ENCODE measurements around the gene KRT79.

Gene KRT79

GRCh38 chr12:52806821-52807543 lies 27.1 kb downstream of the KRT79 start:
- no peak overlapping the region for H3K27ac ChIP-seq
- CTCF ChIA-PET = no interaction called here
- POLR2A ChIA-PET (ENCODE audit: low non-redundant PET) = no interaction called here
- TF ChIP-seq, protein P1, sequence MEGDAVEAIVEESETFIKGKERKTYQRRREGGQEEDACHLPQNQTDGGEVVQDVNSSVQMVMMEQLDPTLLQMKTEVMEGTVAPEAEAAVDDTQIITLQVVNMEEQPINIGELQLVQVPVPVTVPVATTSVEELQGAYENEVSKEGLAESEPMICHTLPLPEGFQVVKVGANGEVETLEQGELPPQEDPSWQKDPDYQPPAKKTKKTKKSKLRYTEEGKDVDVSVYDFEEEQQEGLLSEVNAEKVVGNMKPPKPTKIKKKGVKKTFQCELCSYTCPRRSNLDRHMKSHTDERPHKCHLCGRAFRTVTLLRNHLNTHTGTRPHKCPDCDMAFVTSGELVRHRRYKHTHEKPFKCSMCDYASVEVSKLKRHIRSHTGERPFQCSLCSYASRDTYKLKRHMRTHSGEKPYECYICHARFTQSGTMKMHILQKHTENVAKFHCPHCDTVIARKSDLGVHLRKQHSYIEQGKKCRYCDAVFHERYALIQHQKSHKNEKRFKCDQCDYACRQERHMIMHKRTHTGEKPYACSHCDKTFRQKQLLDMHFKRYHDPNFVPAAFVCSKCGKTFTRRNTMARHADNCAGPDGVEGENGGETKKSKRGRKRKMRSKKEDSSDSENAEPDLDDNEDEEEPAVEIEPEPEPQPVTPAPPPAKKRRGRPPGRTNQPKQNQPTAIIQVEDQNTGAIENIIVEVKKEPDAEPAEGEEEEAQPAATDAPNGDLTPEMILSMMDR (conservative IDR thresholded peaks at IDR 0.05; ENCODE audit: low read depth) = no peak
- DNase-seq (ENCODE audit: low spot score) = no peak

GRCh38 chr12:52806169-52806811 lies 27.8 kb downstream of the KRT79 start:
- no peak overlapping the region for H3K27ac ChIP-seq
- TF ChIP-seq, protein P1 (conservative IDR thresholded peaks at IDR 0.05; ENCODE audit: low read depth) = no peak
- no peak for DNase-seq (ENCODE audit: low spot score)
- POLR2A ChIA-PET (ENCODE audit: low non-redundant PET) = no interaction called here
- CTCF ChIA-PET = no interaction called here

GRCh38 chr12:52805739-52806138 lies 28.4 kb downstream of the KRT79 start:
- H3K27ac ChIP-seq = no peak overlapping the region
- TF ChIP-seq, protein P1 (conservative IDR thresholded peaks at IDR 0.05; ENCODE audit: low read depth) = no peak
- ChIA-PET POLR2A (ENCODE audit: low non-redundant PET) (no interaction called here), CTCF (no interaction called here)
- DNase-seq (ENCODE audit: low spot score) = no peak

GRCh38 chr12:52805000-52805399 lies 29.1 kb downstream of the KRT79 start:
- TF ChIP-seq, protein P1 (conservative IDR thresholded peaks at IDR 0.05; ENCODE audit: low read depth) = no peak
- ChIA-PET CTCF (no interaction called here), POLR2A (ENCODE audit: low non-redundant PET) (no interaction called here)
- DNase-seq (ENCODE audit: low spot score) = no peak
- no peak overlapping the region for H3K27ac ChIP-seq

- TF ChIP-seq, protein P1 (conservative IDR thresholded peaks at IDR 0.05; ENCODE audit: low read depth) = no peak
- DNase-seq (ENCODE audit: low spot score) = no peak
- ChIA-PET POLR2A (ENCODE audit: low non-redundant PET) (no interaction called here), CTCF (no interaction called here)
- no peak overlapping the region for H3K27ac ChIP-seq
These were observed 31.7 kb downstream of the KRT79 start for GRCh38 chr12:52802442-52802841.

DNA sequence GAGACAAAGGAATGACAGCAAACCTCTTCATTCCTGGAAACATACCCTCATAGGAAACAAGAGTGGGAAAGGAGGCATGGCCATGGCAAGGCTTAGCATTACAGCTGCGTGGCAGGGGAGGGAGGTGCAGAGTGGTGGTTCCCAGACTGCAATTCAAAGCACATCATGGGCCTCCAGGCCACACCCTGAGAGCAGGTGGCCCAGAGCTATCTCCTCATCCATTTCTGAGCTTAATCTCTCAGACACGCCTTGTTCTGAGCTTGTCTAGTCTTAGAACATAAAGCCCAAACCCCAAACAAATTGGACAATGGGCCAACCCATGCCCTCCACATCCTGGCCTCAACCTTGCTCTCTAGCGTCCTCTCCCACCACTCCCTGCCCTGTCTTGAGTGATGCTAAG lies 32.3 kb downstream of the KRT79 start:
- ChIA-PET POLR2A (ENCODE audit: low non-redundant PET) (no interaction called here), CTCF (interaction anchor here (0.6 kb wide), 1 partner anchor 241 kb away, joined by 3 read pairs; no protein-coding TSS in a partner anchor)
- TF ChIP-seq, protein P1 (conservative IDR thresholded peaks at IDR 0.05; ENCODE audit: low read depth) = no peak
- no peak overlapping the region for H3K27ac ChIP-seq
- DNase-seq (ENCODE audit: low spot score) = no peak
